A549 (cell line): ENCODE data around the gene EFNA3. TPM values are rescaled to one million over a fixed set of nuclear protein-coding genes. Genes with fewer than 3 reads are reported as not detected.

ENCODE experiments used
- ATAC-seq, 2 experiments: fragments of 200-7000 bp in 1 of 2; fragments of >200 bp in 1 of 2; cut with Nextera tagmentation in 1 of 2; cut with Tn5 transposase in 1 of 2; 3 replicates each; pipeline versions ENCODE4 v1.8.0 to v1.9.1; 2018 to 2020; ENCODE audit warnings: mild to moderate bottlenecking in 1 of 2, moderate library complexity in 1 of 2
- CTCF ChIA-PET: fragments of 300-600 bp; sonication (Branson Sonifier 250); formaldehyde crosslinking; extraction: SDS; loops from one replicate; lab custom pipeline; 2021; ENCODE audit warnings: antibody characterized with exemption, inconsistent platforms; lab: Yijun Ruan, JAX
- POLR2A ChIA-PET: fragments of 350-600 bp; formaldehyde crosslinking; extraction: SDS; loops from one replicate; lab custom pipeline; 2021; ENCODE audit warnings: antibody characterized with exemption, inconsistent platforms; lab: Yijun Ruan, JAX
- DNase-seq, 2 experiments: peaks; one replicate each; pipeline versions ENCODE4 v3.0.0 to v3.0.0-alpha.2; 2011 to 2016; ENCODE audit warnings: low read depth in 1 of 2, low spot score in 1 of 2
- FAIRE-seq: peaks from 2 replicates; lab custom pipeline; 2011; peaks lifted over from hg19 to GRCh38; lab: Jason Lieb, UNC
- H3K27ac ChIP-seq, 2 experiments: fragments of >200 bp; sonication (Bioruptor Twin); formaldehyde crosslinking; 3 replicates each; pipeline ENCODE4 v1.5.1; 2016 to 2017
- H3K4me1 ChIP-seq: fragments of >200 bp; sonication (Bioruptor Twin); formaldehyde crosslinking; 3 replicates; pipeline ENCODE4 v1.6.1; 2016
- H3K4me2 ChIP-seq: fragments of >200 bp; sonication (Bioruptor Twin); formaldehyde crosslinking; 3 replicates; pipeline ENCODE4 v1.6.1; 2016
- H3K4me3 ChIP-seq: fragments of >200 bp; sonication (Bioruptor Twin); formaldehyde crosslinking; 3 replicates; pipeline ENCODE4 v1.5.1; 2016
- H3K9me3 ChIP-seq: fragments of >200 bp; sonication (Bioruptor Twin); formaldehyde crosslinking; 3 replicates; pipeline ENCODE4 v1.6.1; 2016
- BHLHE40 ChIP-seq: IDR thresholded peaks from 2 replicates; pipeline ENCODE4 v1.6.1; 2012; ENCODE audit warnings: low read depth, low read length, inconsistent platforms
- EP300 ChIP-seq, 2 experiments: fragments of >200 bp; sonication (Bioruptor Twin); formaldehyde crosslinking; IDR thresholded peaks; 2 replicates in 1 of 2; 3 replicates in 1 of 2; pipeline ENCODE4 v1.6.1; 2016 to 2017
- FOSB ChIP-seq: fragments of 250-450 bp; sonication (Bioruptor Pico); IDR thresholded peaks from 2 replicates; pipeline ENCODE4 v1.5.0; 2020; ENCODE audit warnings: mild to moderate bottlenecking, moderate library complexity
- FOSL2 ChIP-seq, 2 experiments: fragments of 450-650 bp in 1 of 2; fragments of >200 bp in 1 of 2; sonication (Bioruptor Twin) in 1 of 2; formaldehyde crosslinking; IDR thresholded peaks; 2 replicates each; pipeline versions ENCODE4 v1.5.0 to v1.6.1; 2016 to 2020; ENCODE audit warnings: mild to moderate bottlenecking in 1 of 2, moderate library complexity in 1 of 2
- HEYL ChIP-seq: fragments of 250-450 bp; sonication (Bioruptor Pico); IDR thresholded peaks from 2 replicates; pipeline ENCODE4 v1.8.0; 2021; ENCODE audit warnings: mild to moderate bottlenecking, moderate library complexity
- RAD21 ChIP-seq, 2 experiments: fragments of >200 bp in 1 of 2; sonication (Bioruptor Twin) in 1 of 2; formaldehyde crosslinking in 1 of 2; IDR thresholded peaks in 1 of 2; conservative IDR thresholded peaks in 1 of 2; 2 replicates in 1 of 2; 3 replicates in 1 of 2; pipeline ENCODE4 v1.6.1; 2012 to 2018; ENCODE audit warnings: inconsistent platforms in 1 of 2
- RFX5 ChIP-seq: fragments of 450-650 bp; IDR thresholded peaks from 2 replicates; pipeline ENCODE4 v1.7.1; 2014; ENCODE audit warnings: antibody characterized with exemption, mild to moderate bottlenecking, moderate library complexity
- SMC3 ChIP-seq: fragments of >200 bp; sonication (Bioruptor Twin); formaldehyde crosslinking; IDR thresholded peaks from 3 replicates; pipeline ENCODE4 v1.6.1; 2018; ENCODE audit warnings: inconsistent platforms
- SREBF2 ChIP-seq: fragments of 450-650 bp; IDR thresholded peaks from 2 replicates; pipeline ENCODE4 v1.6.1; 2014; ENCODE audit warnings: mild to moderate bottlenecking, moderate library complexity
- TP53 ChIP-seq: fragments of 250-450 bp; sonication (Bioruptor Pico); IDR thresholded peaks from 2 replicates; pipeline ENCODE4 v1.5.0; 2021; ENCODE audit warnings: mild to moderate bottlenecking, moderate library complexity
- ZSCAN20 ChIP-seq: fragments of 250-450 bp; sonication (Bioruptor Pico); IDR thresholded peaks from 2 replicates; pipeline ENCODE4 v1.8.0; 2022; ENCODE audit warnings: mild to moderate bottlenecking, moderate library complexity
- WGBS: methylation state at CpG from one replicate; pipeline ENCODE4 v1.1.6; 2017; ENCODE audit errors: missing lambda C conversion rate; 5-methylcytosine and 5-hydroxymethylcytosine counted together
- polyA plus RNA-seq, 4 experiments: library from polyadenylated mRNA; depleted of rRNA in 3 of 4; stranded (reverse); fragments of >200 nt; fragmentation: RNase III in 1 of 4; extraction: RNeasy Plus Mini Kit Qiagen cat#74134 plus additional on column Dnase treatment in 1 of 4; gene quantifications; 2 replicates in 3 of 4; 3 replicates in 1 of 4; pipeline ENCODE4 v1.2.3, GENCODE V29; 2011 to 2017
- TF ChIP-seq, protein P1 (sequence below): fragments of 250-450 bp; sonication (Bioruptor Pico); IDR thresholded peaks from 2 replicates; pipeline ENCODE4 v1.5.0; 2021; ENCODE audit warnings: mild to moderate bottlenecking, moderate library complexity, borderline replicate concordance
- TF ChIP-seq, protein P2 (sequence below): IDR thresholded peaks from 2 replicates; pipeline ENCODE4 v1.6.1; 2012
- TF ChIP-seq, protein P3 (sequence below): fragments of >200 bp; sonication (Bioruptor Twin); formaldehyde crosslinking; IDR thresholded peaks from 3 replicates; pipeline ENCODE4 v1.5.1; 2016
- TF ChIP-seq, protein P4 (sequence below): IDR thresholded peaks from 2 replicates; pipeline ENCODE4 v1.6.1; 2012
- TF ChIP-seq, protein P5 (sequence below): IDR thresholded peaks from 2 replicates; pipeline ENCODE4 v1.6.1; 2012; ENCODE audit warnings: low read depth, borderline replicate concordance

The EFNA3 gene
- polyA plus RNA-seq, 2 of the 4 experiments (the other 2 are of a cell fraction) = 1.9 to 2.7 TPM

DNA sequence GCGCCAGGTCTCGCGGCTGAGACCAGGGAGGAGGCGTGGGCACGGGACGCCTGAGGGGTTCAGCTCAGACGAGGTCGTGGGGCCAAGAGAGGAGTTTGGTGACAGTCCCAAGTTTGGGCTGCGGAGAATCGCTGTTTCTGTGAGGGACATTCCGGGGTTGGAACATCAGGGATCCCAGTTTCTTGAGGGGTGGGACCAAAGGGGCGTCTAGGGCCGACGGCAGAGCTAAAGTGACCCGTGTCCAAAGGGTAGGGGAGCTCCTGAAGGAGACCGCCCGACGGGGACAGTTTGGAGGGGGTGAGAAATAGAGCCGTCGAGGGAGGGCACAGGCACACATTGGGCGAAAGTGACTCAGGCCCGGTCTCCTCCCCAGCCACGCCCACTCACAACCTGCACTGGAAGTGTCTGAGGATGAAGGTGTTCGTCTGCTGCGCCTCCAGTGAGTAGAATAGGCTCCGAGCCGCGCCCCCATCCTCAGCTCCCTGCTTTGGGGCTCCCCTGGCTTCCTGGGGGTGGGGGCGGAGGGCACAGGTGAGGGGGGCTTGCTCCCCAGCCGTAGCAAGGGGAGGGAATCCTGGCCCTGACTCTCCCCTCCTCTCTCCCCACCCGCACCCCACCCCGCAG lies 7.0 kb downstream of the EFNA3 start:
- 0% methylated on average over 29 of the region's 32 CpGs for WGBS
- POLR2A ChIA-PET = interaction anchor here (1.0 to 1.8 kb wide), 4 partner anchors 35 to 112 kb away, joined by 3 to 7 read pairs (median 4); partner anchors contain the start of gene ADAM15
- H3K27ac ChIP-seq = peak overlapping the region; percentile 74 to 88

DNA sequence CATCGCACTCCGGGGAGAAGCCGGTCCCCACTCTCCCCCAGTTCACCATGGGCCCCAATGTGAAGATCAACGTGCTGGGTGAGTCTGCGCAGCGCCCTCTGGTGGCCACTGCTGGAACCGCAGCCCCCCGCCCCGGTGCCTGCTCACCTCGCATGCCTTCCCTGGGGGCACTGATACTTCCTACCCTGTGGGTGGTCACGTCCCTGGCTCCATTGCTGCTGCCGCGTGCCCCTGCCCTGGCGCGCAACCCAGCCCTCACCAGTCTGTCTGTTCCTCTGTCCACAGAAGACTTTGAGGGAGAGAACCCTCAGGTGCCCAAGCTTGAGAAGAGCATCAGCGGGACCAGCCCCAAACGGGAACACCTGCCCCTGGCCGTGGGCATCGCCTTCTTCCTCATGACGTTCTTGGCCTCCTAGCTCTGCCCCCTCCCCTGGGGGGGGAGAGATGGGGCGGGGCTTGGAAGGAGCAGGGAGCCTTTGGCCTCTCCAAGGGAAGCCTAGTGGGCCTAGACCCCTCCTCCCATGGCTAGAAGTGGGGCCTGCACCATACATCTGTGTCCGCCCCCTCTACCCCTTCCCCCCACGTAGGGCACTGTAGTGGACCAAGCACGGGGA lies 7.6 kb downstream of the EFNA3 start:
- ATAC-seq (peak; percentile 19 to 58; a peak in 3 of 6 replicates), FAIRE-seq (no peak), DNase-seq (peak; percentile 69 to 82)
- 9% methylated on average over 12 of the region's 24 CpGs for whole genome bisulfite sequencing
- H3K27ac ChIP-seq = peak overlapping the region; percentile 74 to 88
- peak overlapping the region; percentile 59 for H3K4me3 ChIP-seq
- TF ChIP-seq HEYL (CRISPR knock-in tag) (no peak), SREBF2 (no peak), EP300 (IDR thresholded peaks at IDR 0.05) (no peak), SMC3 (peak; percentile 48), RAD21 (conservative IDR thresholded peaks at IDR 0.05 in 1 of 2, IDR thresholded peaks at IDR 0.05 in 1 of 2) (peak; percentile 26 to 39; a peak in 3 of 5 replicates)
- TF ChIP-seq, protein P1, sequence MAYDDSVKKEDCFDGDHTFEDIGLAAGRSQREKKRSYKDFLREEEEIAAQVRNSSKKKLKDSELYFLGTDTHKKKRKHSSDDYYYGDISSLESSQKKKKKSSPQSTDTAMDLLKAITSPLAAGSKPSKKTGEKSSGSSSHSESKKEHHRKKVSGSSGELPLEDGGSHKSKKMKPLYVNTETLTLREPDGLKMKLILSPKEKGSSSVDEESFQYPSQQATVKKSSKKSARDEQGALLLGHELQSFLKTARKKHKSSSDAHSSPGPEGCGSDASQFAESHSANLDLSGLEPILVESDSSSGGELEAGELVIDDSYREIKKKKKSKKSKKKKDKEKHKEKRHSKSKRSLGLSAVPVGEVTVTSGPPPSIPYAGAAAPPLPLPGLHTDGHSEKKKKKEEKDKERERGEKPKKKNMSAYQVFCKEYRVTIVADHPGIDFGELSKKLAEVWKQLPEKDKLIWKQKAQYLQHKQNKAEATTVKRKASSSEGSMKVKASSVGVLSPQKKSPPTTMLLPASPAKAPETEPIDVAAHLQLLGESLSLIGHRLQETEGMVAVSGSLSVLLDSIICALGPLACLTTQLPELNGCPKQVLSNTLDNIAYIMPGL (CRISPR knock-in tag) = no peak
- TF ChIP-seq, protein P2, sequence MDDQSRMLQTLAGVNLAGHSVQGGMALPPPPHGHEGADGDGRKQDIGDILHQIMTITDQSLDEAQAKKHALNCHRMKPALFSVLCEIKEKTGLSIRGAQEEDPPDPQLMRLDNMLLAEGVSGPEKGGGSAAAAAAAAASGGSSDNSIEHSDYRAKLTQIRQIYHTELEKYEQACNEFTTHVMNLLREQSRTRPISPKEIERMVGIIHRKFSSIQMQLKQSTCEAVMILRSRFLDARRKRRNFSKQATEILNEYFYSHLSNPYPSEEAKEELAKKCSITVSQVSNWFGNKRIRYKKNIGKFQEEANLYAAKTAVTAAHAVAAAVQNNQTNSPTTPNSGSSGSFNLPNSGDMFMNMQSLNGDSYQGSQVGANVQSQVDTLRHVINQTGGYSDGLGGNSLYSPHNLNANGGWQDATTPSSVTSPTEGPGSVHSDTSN = no peak
- TF ChIP-seq, protein P3, sequence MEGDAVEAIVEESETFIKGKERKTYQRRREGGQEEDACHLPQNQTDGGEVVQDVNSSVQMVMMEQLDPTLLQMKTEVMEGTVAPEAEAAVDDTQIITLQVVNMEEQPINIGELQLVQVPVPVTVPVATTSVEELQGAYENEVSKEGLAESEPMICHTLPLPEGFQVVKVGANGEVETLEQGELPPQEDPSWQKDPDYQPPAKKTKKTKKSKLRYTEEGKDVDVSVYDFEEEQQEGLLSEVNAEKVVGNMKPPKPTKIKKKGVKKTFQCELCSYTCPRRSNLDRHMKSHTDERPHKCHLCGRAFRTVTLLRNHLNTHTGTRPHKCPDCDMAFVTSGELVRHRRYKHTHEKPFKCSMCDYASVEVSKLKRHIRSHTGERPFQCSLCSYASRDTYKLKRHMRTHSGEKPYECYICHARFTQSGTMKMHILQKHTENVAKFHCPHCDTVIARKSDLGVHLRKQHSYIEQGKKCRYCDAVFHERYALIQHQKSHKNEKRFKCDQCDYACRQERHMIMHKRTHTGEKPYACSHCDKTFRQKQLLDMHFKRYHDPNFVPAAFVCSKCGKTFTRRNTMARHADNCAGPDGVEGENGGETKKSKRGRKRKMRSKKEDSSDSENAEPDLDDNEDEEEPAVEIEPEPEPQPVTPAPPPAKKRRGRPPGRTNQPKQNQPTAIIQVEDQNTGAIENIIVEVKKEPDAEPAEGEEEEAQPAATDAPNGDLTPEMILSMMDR = peak; percentile 90
- TF ChIP-seq, protein P4, sequence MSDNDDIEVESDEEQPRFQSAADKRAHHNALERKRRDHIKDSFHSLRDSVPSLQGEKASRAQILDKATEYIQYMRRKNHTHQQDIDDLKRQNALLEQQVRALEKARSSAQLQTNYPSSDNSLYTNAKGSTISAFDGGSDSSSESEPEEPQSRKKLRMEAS = peak; percentile 60; the same call in 1 of the 2 replicates
- peak overlapping the region; percentile 100 for H3K4me2 ChIP-seq
- POLR2A ChIA-PET = interaction anchor here (1.8 kb wide), 1 partner anchor 113 kb away, joined by 7 read pairs; no protein-coding TSS in a partner anchor
- H3K4me1 ChIP-seq = peaks cover 37% of the 10 kb centered on the region
- no peaks in the 10 kb centered on the region for H3K9me3 ChIP-seq
- CTCF ChIA-PET = interaction anchor here (0.7 to 5.5 kb wide), 29 partner anchors 9 to 597 kb away, joined by 3 to 350 read pairs (median 6); partner anchors contain the start of genes ADAM15, DCST1, DCST2 and EFNA1

More for the DNA sequence above, 7.0 kb downstream of the EFNA3 start:
- FAIRE-seq (no peak), DNase-seq (peak in 1 of 2 experiments; percentile 70), ATAC-seq (peak; percentile 42 to 45)
- Histone ChIP-seq H3K4me2 (peak overlapping the region; percentile 100), H3K9me3 (no peaks in the 10 kb centered on the region), H3K4me1 (peaks cover 40% of the 10 kb centered on the region), H3K4me3 (peak overlapping the region; percentile 59)
- TF ChIP-seq, protein P5, sequence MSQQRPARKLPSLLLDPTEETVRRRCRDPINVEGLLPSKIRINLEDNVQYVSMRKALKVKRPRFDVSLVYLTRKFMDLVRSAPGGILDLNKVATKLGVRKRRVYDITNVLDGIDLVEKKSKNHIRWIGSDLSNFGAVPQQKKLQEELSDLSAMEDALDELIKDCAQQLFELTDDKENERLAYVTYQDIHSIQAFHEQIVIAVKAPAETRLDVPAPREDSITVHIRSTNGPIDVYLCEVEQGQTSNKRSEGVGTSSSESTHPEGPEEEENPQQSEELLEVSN = peak; percentile 75
- TF ChIP-seq FOSB (CRISPR knock-in tag) (no peak), BHLHE40 (0 out of 2 replicates have a peak, but pooled peaks have one; percentile 23), TP53 (CRISPR knock-in tag) (0 out of 2 replicates have a peak, but pooled peaks have one; percentile 25), FOSL2 (IDR thresholded peaks at IDR 0.05) (no peak), FOSL2 (CRISPR knock-in tag; IDR thresholded peaks at IDR 0.05) (peak; percentile 24; the same call in 1 of the 2 replicates), RFX5 (0 out of 2 replicates have a peak, but pooled peaks have one; percentile 13), ZSCAN20 (CRISPR knock-in tag) (no peak)
- TF ChIP-seq, protein P4 = peak; percentile 55; the same call in 1 of the 2 replicates
- CTCF ChIA-PET = interaction anchor here (0.6 to 5.5 kb wide), 50 partner anchors 10 to 1497 kb away, joined by 3 to 350 read pairs (median 5); partner anchors contain the start of genes ADAM15, DCST1, DCST2 and EFNA1
